ENCODE measurements around the gene TRAPPC12. TPM values are rescaled to one million over a fixed set of nuclear protein-coding genes. Genes with fewer than 3 reads are reported as not detected.

The TRAPPC12 gene
- total and polyA plus RNA-seq, 12 donors: 71.9 to 256 (median 89.6) TPM

DNA sequence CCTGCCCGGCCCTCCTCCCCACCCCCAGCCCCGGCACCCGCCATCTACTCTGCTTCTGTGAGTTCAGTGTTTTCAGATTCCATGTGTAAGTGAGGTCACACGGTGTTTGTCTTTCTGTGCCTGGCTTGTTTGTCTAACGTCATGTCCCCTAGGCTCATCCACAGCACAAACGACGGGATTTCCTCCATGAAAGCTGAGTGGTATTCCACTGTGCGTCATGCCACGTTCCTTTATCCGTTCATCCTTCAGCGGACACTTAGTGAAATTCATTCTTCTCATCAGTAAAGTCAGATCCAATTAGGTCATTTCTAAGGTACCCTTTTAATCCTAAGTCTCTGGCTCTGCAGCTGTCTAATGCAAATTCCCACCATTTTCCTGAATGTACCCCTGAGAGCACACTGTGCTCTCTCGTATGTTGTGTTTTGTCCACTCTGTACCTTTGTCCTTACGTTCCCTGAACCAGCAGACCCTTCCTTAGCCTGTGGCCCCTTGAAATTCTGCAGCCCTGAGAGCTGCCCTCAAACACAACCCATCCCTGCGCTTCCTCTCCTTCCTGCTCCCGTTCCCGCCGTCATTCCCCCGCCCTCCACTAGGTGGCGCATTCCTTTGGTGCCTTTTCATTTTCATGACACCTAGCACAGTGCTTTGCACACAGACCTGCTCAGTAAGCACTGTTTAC, 44.1 kb downstream of the TRAPPC12 start:
- DNase-seq: peak; percentile 57 to 79
- peaks cover 0 to 98% (median 31%) of the 10 kb centered on the region in 9 donors for H3K36me3 ChIP-seq
- H3K27me3 ChIP-seq: no peaks in the 10 kb centered on the region
- H3K9me3 ChIP-seq: no peaks in the 10 kb centered on the region
- TF ChIP-seq, protein P1, sequence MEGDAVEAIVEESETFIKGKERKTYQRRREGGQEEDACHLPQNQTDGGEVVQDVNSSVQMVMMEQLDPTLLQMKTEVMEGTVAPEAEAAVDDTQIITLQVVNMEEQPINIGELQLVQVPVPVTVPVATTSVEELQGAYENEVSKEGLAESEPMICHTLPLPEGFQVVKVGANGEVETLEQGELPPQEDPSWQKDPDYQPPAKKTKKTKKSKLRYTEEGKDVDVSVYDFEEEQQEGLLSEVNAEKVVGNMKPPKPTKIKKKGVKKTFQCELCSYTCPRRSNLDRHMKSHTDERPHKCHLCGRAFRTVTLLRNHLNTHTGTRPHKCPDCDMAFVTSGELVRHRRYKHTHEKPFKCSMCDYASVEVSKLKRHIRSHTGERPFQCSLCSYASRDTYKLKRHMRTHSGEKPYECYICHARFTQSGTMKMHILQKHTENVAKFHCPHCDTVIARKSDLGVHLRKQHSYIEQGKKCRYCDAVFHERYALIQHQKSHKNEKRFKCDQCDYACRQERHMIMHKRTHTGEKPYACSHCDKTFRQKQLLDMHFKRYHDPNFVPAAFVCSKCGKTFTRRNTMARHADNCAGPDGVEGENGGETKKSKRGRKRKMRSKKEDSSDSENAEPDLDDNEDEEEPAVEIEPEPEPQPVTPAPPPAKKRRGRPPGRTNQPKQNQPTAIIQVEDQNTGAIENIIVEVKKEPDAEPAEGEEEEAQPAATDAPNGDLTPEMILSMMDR (IDR thresholded peaks at IDR 0.05): peak; percentile 88 to 99 (median 98)
- 66 to 67% methylated on average over 19 of the region's 19 CpGs for WGBS, 2 donors
- intact Hi-C loops (cut with DNase I): loop anchor here in 9 of 10 donors (1.0 to 10.0 kb wide), 5 partner anchors 39 to 231 kb away; partner anchors contain the start of gene ALLC (in 2 of the 9)
- ATAC-seq: peak in 7 of 8 donors; percentile 49 to 67 (median 58)
- H3K4me3 ChIP-seq: no peak overlapping the region
- H3K4me1 ChIP-seq: peaks cover 0 to 13% (median 0%) of the 10 kb centered on the region in 9 donors
- no peak overlapping the region for H3K27ac ChIP-seq

DNA sequence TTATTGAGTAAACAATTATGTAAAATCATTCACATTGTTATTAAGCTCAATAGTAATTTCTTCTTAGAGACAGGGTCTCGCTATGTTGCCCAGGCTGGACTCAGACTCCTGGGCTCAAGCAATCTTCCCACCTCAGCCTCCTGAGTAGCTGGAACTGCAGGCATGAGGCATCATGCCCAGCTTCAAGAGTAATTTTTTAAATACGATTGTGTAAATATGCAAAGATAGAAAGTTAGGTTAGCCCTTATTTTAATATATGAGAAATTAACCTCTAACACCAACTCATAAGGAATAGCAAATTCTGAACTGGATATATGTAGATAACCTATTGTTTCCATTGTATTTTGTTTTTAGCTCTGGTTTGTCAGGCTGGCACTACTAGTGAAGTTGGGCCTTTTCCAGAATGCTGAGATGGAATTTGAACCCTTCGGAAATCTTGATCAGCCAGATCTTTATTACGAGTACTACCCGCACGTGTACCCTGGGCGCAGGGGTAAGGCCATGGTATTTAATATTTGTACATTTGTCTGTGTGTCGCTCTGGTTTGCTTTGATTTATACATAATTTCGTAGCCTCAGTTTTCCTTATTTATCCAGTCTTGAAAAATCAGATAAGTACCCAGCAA, 44.8 kb downstream of the TRAPPC12 start:
- intact Hi-C loops (cut with DNase I): loop anchor here in 9 of 10 donors (1.0 to 10.0 kb wide), 5 partner anchors 38 to 231 kb away; partner anchors contain the start of gene ALLC (in 2 of the 9)
- TF ChIP-seq, protein P1 (IDR thresholded peaks at IDR 0.05): peak in 4 of 9 donors; percentile 2 to 33 (median 17)
- DNase-seq (no peak), ATAC-seq (no peak)
- H3K27ac ChIP-seq: no peak overlapping the region
- H3K27me3 ChIP-seq: no peaks in the 10 kb centered on the region
- no peak overlapping the region for H3K4me3 ChIP-seq
- H3K9me3 ChIP-seq: no peaks in the 10 kb centered on the region
- 95 to 97% methylated on average over 9 of the region's 9 CpGs for WGBS, 2 donors
- peaks cover 0 to 17% (median 0%) of the 10 kb centered on the region in 9 donors for H3K4me1 ChIP-seq
- H3K36me3 ChIP-seq: peaks cover 0 to 99% (median 31%) of the 10 kb centered on the region in 9 donors

- no peak for DNase-seq
- no peaks in the 10 kb centered on the region for H3K9me3 ChIP-seq
- WGBS, 2 donors: 94 to 96% methylated on average over 14 of the region's 14 CpGs
- no peak overlapping the region for H3K4me3 ChIP-seq
- H3K36me3 ChIP-seq: peaks cover 0 to 100% (median 31%) of the 10 kb centered on the region in 9 donors
- no peak overlapping the region for H3K27ac ChIP-seq
- intact Hi-C loops (cut with DNase I): loop anchor here in 4 of 10 donors (5.0 to 10.0 kb wide), 3 partner anchors 218 to 228 kb away; partner anchors contain the start of gene ALLC (in 2 of the 4)
- TF ChIP-seq, protein P1 (IDR thresholded peaks at IDR 0.05): no peak
- no peak for ATAC-seq
- no peaks in the 10 kb centered on the region for H3K27me3 ChIP-seq
- H3K4me1 ChIP-seq: peaks cover 0 to 9% (median 0%) of the 10 kb centered on the region in 9 donors
Observed at GRCh38 chr2:3426615-3427014, 47.1 kb downstream of the TRAPPC12 start.

- no peak overlapping the region for H3K4me3 ChIP-seq
- DNase-seq (no peak), ATAC-seq (no peak)
- intact Hi-C loops (cut with DNase I): loop anchor here in 4 of 10 donors (5.0 to 10.0 kb wide), 3 partner anchors 218 to 228 kb away; partner anchors contain the start of gene ALLC (in 2 of the 4)
- H3K9me3 ChIP-seq: no peaks in the 10 kb centered on the region
- H3K27me3 ChIP-seq: no peaks in the 10 kb centered on the region
- TF ChIP-seq, protein P1 (IDR thresholded peaks at IDR 0.05): no peak
- peaks cover 0 to 100% (median 25%) of the 10 kb centered on the region in 9 donors for H3K36me3 ChIP-seq
- WGBS, 2 donors: 86 to 92% methylated on average over 6 of the region's 6 CpGs
- peaks cover 0 to 9% (median 0%) of the 10 kb centered on the region in 9 donors for H3K4me1 ChIP-seq
- no peak overlapping the region for H3K27ac ChIP-seq
Observed at GRCh38 chr2:3427272-3427671, 47.8 kb downstream of the TRAPPC12 start.

All from heart right ventricle (tissue), 16 donors.